ENCODE data around the gene DLG1.
"Not testable (repeated sequence)": the region's sequence is repeated elsewhere in the genome, so short reads cannot be mapped to it uniquely, and the experiment has no call there.

DLG1 gene

GRCh38 chr3:197041875-197042488 is 256.4 kb downstream of the DLG1 start:
- no peak for DNase-seq (ENCODE audit: low spot score)
- in situ Hi-C loops (cut with MboI; ENCODE audit: low sequenced_read_pairs, unreplicated experiment), result no loop called here
- TF ChIP-seq CTCF (IDR thresholded peaks at IDR 0.05; ENCODE audit: borderline replicate concordance, control extremely low read depth, extremely low read depth, insufficient read depth, missing control alignments), result no peak

- TF ChIP-seq CTCF (IDR thresholded peaks at IDR 0.05; ENCODE audit: borderline replicate concordance, control extremely low read depth, extremely low read depth, insufficient read depth, missing control alignments), result no peak
- DNase-seq (ENCODE audit: low spot score), result no peak
- in situ Hi-C loops (cut with MboI; ENCODE audit: low sequenced_read_pairs, unreplicated experiment), result no loop called here
Measured at GRCh38 chr3:197040658-197041057, 257.8 kb downstream of the DLG1 start.

GRCh38 chr3:197038679-197039462 is 259.5 kb downstream of the DLG1 start:
- no peak for TF ChIP-seq CTCF (IDR thresholded peaks at IDR 0.05; ENCODE audit: borderline replicate concordance, control extremely low read depth, extremely low read depth, insufficient read depth, missing control alignments)
- in situ Hi-C loops (cut with MboI; ENCODE audit: low sequenced_read_pairs, unreplicated experiment), result no loop called here

GRCh38 chr3:197035577-197035976 is 262.8 kb downstream of the DLG1 start:
- no peak for DNase-seq (ENCODE audit: low spot score)
- in situ Hi-C loops (cut with MboI; ENCODE audit: low sequenced_read_pairs, unreplicated experiment), result no loop called here
- TF ChIP-seq CTCF (IDR thresholded peaks at IDR 0.05; ENCODE audit: borderline replicate concordance, control extremely low read depth, extremely low read depth, insufficient read depth, missing control alignments), result no peak

More at GRCh38 chr3:197038679-197039462, 259.5 kb downstream of the DLG1 start:
- no peak for DNase-seq (ENCODE audit: low spot score)

GRCh38 chr3:197034778-197035177 is 263.6 kb downstream of the DLG1 start:
- in situ Hi-C loops (cut with MboI; ENCODE audit: low sequenced_read_pairs, unreplicated experiment); DNase-seq (ENCODE audit: low spot score): not testable (repeated sequence)

GRCh38 chr3:197033764-197034163 is 264.6 kb downstream of the DLG1 start:
- DNase-seq (ENCODE audit: low spot score); in situ Hi-C loops (cut with MboI; ENCODE audit: low sequenced_read_pairs, unreplicated experiment): not testable (repeated sequence)

GRCh38 chr3:197031315-197032285 is 266.8 kb downstream of the DLG1 start:
- TF ChIP-seq CTCF (IDR thresholded peaks at IDR 0.05; ENCODE audit: borderline replicate concordance, control extremely low read depth, extremely low read depth, insufficient read depth, missing control alignments), result no peak
- in situ Hi-C loops (cut with MboI; ENCODE audit: low sequenced_read_pairs, unreplicated experiment), result no loop called here
- DNase-seq (ENCODE audit: low spot score), result no peak

All from GM13976 (cell line).